ENCODE data around the gene GGNBP2. TPM values are rescaled to one million over a fixed set of nuclear protein-coding genes. Genes with fewer than 3 reads are reported as not detected.

GGNBP2 gene
- total and polyA plus RNA-seq, 2 donors from 2014 or later = 43.0 to 86.8 TPM

- no peak for DNase-seq
- H3K9ac ChIP-seq (ENCODE audit: low read length in 3 of 3) = no peak overlapping the region
- H3K36me3 ChIP-seq (ENCODE audit: control insufficient read depth in 2 of 3, insufficient read depth in 3 of 3, low read length in 3 of 3) = no peaks in the 10 kb centered on the region
- no peak overlapping the region for H3K27ac ChIP-seq (ENCODE audit: low read depth in 2 of 2, low read length in 2 of 2)
- intact Hi-C loops (cut with DNase I) = loop anchor here (10.0 kb wide), 1 partner anchor 430 kb away; no protein-coding TSS in a partner anchor
- no peaks in the 10 kb centered on the region for H3K9me3 ChIP-seq (ENCODE audit: control insufficient read depth in 2 of 3, insufficient read depth in 1 of 3, low read length in 3 of 3)
- no peaks in the 10 kb centered on the region for H3K27me3 ChIP-seq (ENCODE audit: control insufficient read depth, insufficient read depth, low read length)
- no peak overlapping the region for H3K4me3 ChIP-seq (ENCODE audit: low read length in 3 of 3)
- H3K4me1 ChIP-seq (ENCODE audit: control insufficient read depth in 2 of 3, insufficient read depth in 2 of 3, low read depth in 1 of 3, low read length in 3 of 3) = no peaks in the 10 kb centered on the region
- FAIRE-seq = no peak
- TF ChIP-seq CTCF (IDR thresholded peaks at IDR 0.05; ENCODE audit: borderline replicate concordance, extremely low read depth, insufficient read depth) = no peak
Measured at GRCh38 chr17:36625188-36625587, 80.5 kb downstream of the GGNBP2 start.

GRCh38 chr17:36627101-36627500, 82.4 kb downstream of the GGNBP2 start:
- intact Hi-C loops (cut with DNase I) = loop anchor here (10.0 kb wide), 1 partner anchor 428 kb away; no protein-coding TSS in a partner anchor
- Histone ChIP-seq H3K4me3 (ENCODE audit: low read length in 3 of 3) (no peak overlapping the region), H3K27me3 (ENCODE audit: control insufficient read depth, insufficient read depth, low read length) (peaks cover 2% of the 10 kb centered on the region), H3K27ac (ENCODE audit: low read depth in 2 of 2, low read length in 2 of 2) (no peak overlapping the region), H3K4me1 (ENCODE audit: control insufficient read depth in 2 of 3, insufficient read depth in 2 of 3, low read depth in 1 of 3, low read length in 3 of 3) (no peaks in the 10 kb centered on the region), H3K9ac (ENCODE audit: low read length in 3 of 3) (no peak overlapping the region), H3K36me3 (ENCODE audit: control insufficient read depth in 2 of 3, insufficient read depth in 3 of 3, low read length in 3 of 3) (no peaks in the 10 kb centered on the region), H3K9me3 (ENCODE audit: control insufficient read depth in 2 of 3, insufficient read depth in 1 of 3, low read length in 3 of 3) (no peaks in the 10 kb centered on the region)
- peak in 1 of 5 donors; percentile 42 for DNase-seq
- no peak for FAIRE-seq
- no peak for TF ChIP-seq CTCF (IDR thresholded peaks at IDR 0.05; ENCODE audit: borderline replicate concordance, extremely low read depth, insufficient read depth)

DNA sequence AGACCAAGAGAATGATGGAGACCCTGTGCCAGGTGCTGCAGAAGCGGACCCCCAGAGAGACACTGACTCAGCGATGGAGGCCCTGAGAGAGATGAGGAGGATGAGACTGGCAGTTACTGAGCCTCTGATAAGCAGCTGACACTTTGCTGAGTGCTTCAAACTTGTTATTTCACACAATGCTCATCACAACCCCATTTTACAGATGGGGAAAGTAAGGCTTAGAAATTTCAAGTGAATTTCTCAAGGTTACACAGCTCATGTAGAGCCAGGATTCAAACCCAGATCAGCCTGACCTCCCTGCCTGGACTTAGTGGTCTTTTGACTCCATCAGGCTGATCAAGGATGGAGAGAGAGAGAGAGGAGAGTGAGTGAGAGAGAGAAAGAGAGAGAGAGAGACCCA, 83.9 kb downstream of the GGNBP2 start:
- no peak for DNase-seq
- Histone ChIP-seq H3K9ac (ENCODE audit: low read length in 3 of 3) (no peak overlapping the region), H3K27ac (ENCODE audit: low read depth in 2 of 2, low read length in 2 of 2) (no peak overlapping the region), H3K36me3 (ENCODE audit: control insufficient read depth in 2 of 3, insufficient read depth in 3 of 3, low read length in 3 of 3) (no peaks in the 10 kb centered on the region), H3K4me3 (ENCODE audit: low read length in 3 of 3) (no peak overlapping the region), H3K4me1 (ENCODE audit: control insufficient read depth in 2 of 3, insufficient read depth in 2 of 3, low read depth in 1 of 3, low read length in 3 of 3) (no peaks in the 10 kb centered on the region), H3K9me3 (ENCODE audit: control insufficient read depth in 2 of 3, insufficient read depth in 1 of 3, low read length in 3 of 3) (no peaks in the 10 kb centered on the region), H3K27me3 (ENCODE audit: control insufficient read depth, insufficient read depth, low read length) (peaks cover 2% of the 10 kb centered on the region)
- no peak for TF ChIP-seq CTCF (IDR thresholded peaks at IDR 0.05; ENCODE audit: borderline replicate concordance, extremely low read depth, insufficient read depth)
- FAIRE-seq = no peak
- intact Hi-C loops (cut with DNase I) = loop anchor here (10.0 kb wide), 1 partner anchor 426 kb away; no protein-coding TSS in a partner anchor
